Left kidney (tissue), 1 donor: ENCODE measurements around the gene SCN5A. TPM values are rescaled to one million over a fixed set of nuclear protein-coding genes. Genes with fewer than 3 reads are reported as not detected.

Source experiments
- polyA plus RNA-seq: library from polyadenylated mRNA; unstranded; fragments of 120-200 nt; gene quantifications from one replicate; pipeline ENCODE4 v1.2.1, GENCODE V29; 2013; ENCODE audit not compliant: insufficient read length

Gene SCN5A
- polyA plus RNA-seq, 1 donor: 1.4 TPM

Other genes with a start within 250 kb of the SCN5A start
- gene ACVR2B, start 195.8 kb downstream of the SCN5A start, polyA plus RNA-seq: 23.5 TPM
- gene EXOG, start 153.3 kb downstream of the SCN5A start, polyA plus RNA-seq: 23.4 TPM
- gene SCN10A, start 166.5 kb upstream of the SCN5A start, polyA plus RNA-seq: not detected